Keratinocyte (primary cell): Measurements from ENCODE around the gene CUBN. TPM values are rescaled to one million over a fixed set of nuclear protein-coding genes. Genes with fewer than 3 reads are reported as not detected.

Experiments
- DNase-seq: peaks from one replicate; pipeline ENCODE4 v3.0.0-alpha.2; 2011; ENCODE audit warnings: low read depth, missing footprints, low spot score
- FAIRE-seq: peaks from 2 replicates; lab custom pipeline; 2011; peaks lifted over from hg19 to GRCh38; lab: Jason Lieb, UNC
- H2AFZ ChIP-seq: 2 replicates; pipeline ENCODE4 v1.6.0; 2012; ENCODE audit warnings: low read length, control low read depth, inconsistent platforms; ENCODE audit not compliant: control insufficient read depth
- H3K27ac ChIP-seq: 2 replicates; pipeline ENCODE4 v1.5.1; 2011; ENCODE audit warnings: low read length; ENCODE audit not compliant: control insufficient read depth, insufficient read depth
- H3K27me3 ChIP-seq: 3 replicates; pipeline ENCODE4 v1.6.0; 2011; ENCODE audit warnings: low read length; ENCODE audit not compliant: control insufficient read depth, insufficient read depth; ENCODE audit errors: extremely low read depth
- H3K36me3 ChIP-seq, 2 experiments: 2 replicates in 1 of 2; 3 replicates in 1 of 2; pipeline ENCODE4 v1.5.1; 2011; ENCODE audit warnings: low read length in 2 of 2, mild to moderate bottlenecking in 1 of 2; ENCODE audit not compliant: control insufficient read depth in 2 of 2, insufficient read depth in 2 of 2; ENCODE audit errors: extremely low read depth in 1 of 2
- H3K4me1 ChIP-seq: 3 replicates; pipeline ENCODE4 v1.5.1; 2011; ENCODE audit warnings: low read length; ENCODE audit not compliant: control insufficient read depth, insufficient read depth; ENCODE audit errors: extremely low read depth
- H3K4me2 ChIP-seq: 3 replicates; pipeline ENCODE4 v1.6.0; 2011; ENCODE audit warnings: low read depth, low read length; ENCODE audit not compliant: control insufficient read depth, insufficient read depth; ENCODE audit errors: extremely low read depth
- H3K4me3 ChIP-seq, 3 experiments: fragments of 200-600 bp in 1 of 3; sonication (generic) in 1 of 3; 2 replicates in 2 of 3; 3 replicates in 1 of 3; pipeline ENCODE4 v1.5.1; 2011 to 2016; ENCODE audit warnings: low read length in 3 of 3, mild to moderate bottlenecking in 3 of 3, control low read depth in 2 of 3, inconsistent platforms in 1 of 3, low read depth in 1 of 3, mixed read lengths in 1 of 3, mixed run types in 1 of 3, moderate library complexity in 1 of 3; ENCODE audit not compliant: control insufficient read depth in 2 of 3, insufficient read depth in 2 of 3; ENCODE audit errors: extremely low read depth in 1 of 3
- H3K79me2 ChIP-seq: 2 replicates; pipeline ENCODE4 v1.6.0; 2012; ENCODE audit warnings: low read length; ENCODE audit not compliant: control insufficient read depth, insufficient read depth
- H3K9ac ChIP-seq: 3 replicates; pipeline ENCODE4 v1.6.0; 2011; ENCODE audit warnings: low read length; ENCODE audit not compliant: control insufficient read depth, insufficient read depth; ENCODE audit errors: extremely low read depth
- H3K9me1 ChIP-seq: 3 replicates; pipeline ENCODE4 v1.6.0; 2011; ENCODE audit warnings: low read length; ENCODE audit not compliant: control insufficient read depth, insufficient read depth; ENCODE audit errors: extremely low read depth
- H3K9me3 ChIP-seq: 2 replicates; pipeline ENCODE4 v1.5.1; 2012; ENCODE audit warnings: low read depth, low read length; ENCODE audit not compliant: control insufficient read depth
- H4K20me1 ChIP-seq: 3 replicates; pipeline ENCODE4 v1.6.0; 2011; ENCODE audit warnings: low read length; ENCODE audit not compliant: control insufficient read depth, insufficient read depth; ENCODE audit errors: extremely low read depth
- EZH2 ChIP-seq: IDR thresholded peaks from one replicate; pipeline ENCODE4 v1.6.1; 2012; ENCODE audit warnings: inconsistent platforms, mild to moderate bottlenecking, low read length, moderate library complexity
- dilution Hi-C: fragments of 300-500 bp; cut with MboI; formaldehyde crosslinking; loops from one replicate; pipeline ENCODE4 v1.7.0; 2020; ENCODE audit warnings: low sequenced_read_pairs; ENCODE audit not compliant: extremely low pct_ligation_motif_present
- polyA plus RNA-seq, 5 experiments: library from polyadenylated mRNA; depleted of rRNA in 3 of 5; stranded (reverse) in 3 of 5; stranded (forward) in 1 of 5; unstranded in 1 of 5; fragments of >200 nt; gene quantifications; 1 replicate in 1 of 5; 2 replicates in 3 of 5; 3 replicates in 1 of 5; pipeline versions ENCODE4 v1.2.1 to v1.2.3, GENCODE V29; 2011 to 2012; ENCODE audit warnings: missing spikeins in 2 of 5, low read depth in 1 of 5, low replicate concordance in 1 of 5
- TF ChIP-seq, protein P1 (sequence below), 3 experiments: IDR thresholded peaks in 1 of 3; conservative IDR thresholded peaks in 1 of 3; optimal IDR thresholded peaks in 1 of 3; 2 replicates in 2 of 3; 3 replicates in 1 of 3; pipeline versions ENCODE3 to v1.5.1; 2011; ENCODE audit warnings: low read length in 3 of 3, mild to moderate bottlenecking in 3 of 3, moderate library complexity in 2 of 3, control low read depth in 1 of 3, inconsistent platforms in 1 of 3; ENCODE audit not compliant: insufficient read depth in 2 of 3; ENCODE audit errors: extremely low read depth in 1 of 3

Gene CUBN
- polyA plus RNA-seq, 1 donor (not counting 4 experiments of a cell fraction or from before 2014, with no cell fraction given) = 0.07 TPM

DNA sequence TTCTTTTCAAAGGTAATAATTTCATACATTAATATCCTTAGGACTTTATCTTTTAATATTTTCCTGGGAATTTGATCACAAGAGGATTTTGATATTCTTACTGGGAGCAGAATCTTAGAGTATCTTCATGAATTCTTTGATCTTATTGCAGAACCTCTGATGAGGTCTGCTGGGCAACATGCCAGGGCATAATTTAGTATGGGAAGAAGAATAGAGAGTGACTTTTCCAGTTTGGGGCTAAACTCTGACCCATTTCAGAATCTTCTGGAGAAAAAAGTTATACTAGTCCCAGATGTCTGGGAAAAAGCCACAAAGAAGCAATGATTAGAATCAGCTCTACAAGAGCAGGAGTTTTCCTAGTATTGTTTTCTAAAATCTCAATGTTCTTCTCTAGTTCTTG lies 284.4 kb downstream of the CUBN start:
- FAIRE-seq (no peak), DNase-seq (no peak)
- Histone ChIP-seq H3K79me2 (no peaks in the 10 kb centered on the region), H3K36me3 (no peaks in the 10 kb centered on the region), H3K9me3 (no peaks in the 10 kb centered on the region), H3K9ac (no peak overlapping the region), H3K4me1 (peaks cover 9% of the 10 kb centered on the region), H2AFZ (no peak overlapping the region), H3K27me3 (no peaks in the 10 kb centered on the region), H4K20me1 (no peaks in the 10 kb centered on the region), H3K4me2 (no peak overlapping the region), H3K4me3 (no peak overlapping the region), H3K9me1 (no peaks in the 10 kb centered on the region), H3K27ac (no peak overlapping the region)
- dilution Hi-C loops = no loop called here
- TF ChIP-seq EZH2 = no peak
- TF ChIP-seq, protein P1, sequence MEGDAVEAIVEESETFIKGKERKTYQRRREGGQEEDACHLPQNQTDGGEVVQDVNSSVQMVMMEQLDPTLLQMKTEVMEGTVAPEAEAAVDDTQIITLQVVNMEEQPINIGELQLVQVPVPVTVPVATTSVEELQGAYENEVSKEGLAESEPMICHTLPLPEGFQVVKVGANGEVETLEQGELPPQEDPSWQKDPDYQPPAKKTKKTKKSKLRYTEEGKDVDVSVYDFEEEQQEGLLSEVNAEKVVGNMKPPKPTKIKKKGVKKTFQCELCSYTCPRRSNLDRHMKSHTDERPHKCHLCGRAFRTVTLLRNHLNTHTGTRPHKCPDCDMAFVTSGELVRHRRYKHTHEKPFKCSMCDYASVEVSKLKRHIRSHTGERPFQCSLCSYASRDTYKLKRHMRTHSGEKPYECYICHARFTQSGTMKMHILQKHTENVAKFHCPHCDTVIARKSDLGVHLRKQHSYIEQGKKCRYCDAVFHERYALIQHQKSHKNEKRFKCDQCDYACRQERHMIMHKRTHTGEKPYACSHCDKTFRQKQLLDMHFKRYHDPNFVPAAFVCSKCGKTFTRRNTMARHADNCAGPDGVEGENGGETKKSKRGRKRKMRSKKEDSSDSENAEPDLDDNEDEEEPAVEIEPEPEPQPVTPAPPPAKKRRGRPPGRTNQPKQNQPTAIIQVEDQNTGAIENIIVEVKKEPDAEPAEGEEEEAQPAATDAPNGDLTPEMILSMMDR (optimal IDR thresholded peaks at IDR 0.05 in 1 of 3, IDR thresholded peaks at IDR 0.05 in 1 of 3, conservative IDR thresholded peaks at IDR 0.05 in 1 of 3; ENCODE audit: extremely low read depth in 1 of 3, insufficient read depth in 2 of 3, low read length in 3 of 3) = no peak

DNA sequence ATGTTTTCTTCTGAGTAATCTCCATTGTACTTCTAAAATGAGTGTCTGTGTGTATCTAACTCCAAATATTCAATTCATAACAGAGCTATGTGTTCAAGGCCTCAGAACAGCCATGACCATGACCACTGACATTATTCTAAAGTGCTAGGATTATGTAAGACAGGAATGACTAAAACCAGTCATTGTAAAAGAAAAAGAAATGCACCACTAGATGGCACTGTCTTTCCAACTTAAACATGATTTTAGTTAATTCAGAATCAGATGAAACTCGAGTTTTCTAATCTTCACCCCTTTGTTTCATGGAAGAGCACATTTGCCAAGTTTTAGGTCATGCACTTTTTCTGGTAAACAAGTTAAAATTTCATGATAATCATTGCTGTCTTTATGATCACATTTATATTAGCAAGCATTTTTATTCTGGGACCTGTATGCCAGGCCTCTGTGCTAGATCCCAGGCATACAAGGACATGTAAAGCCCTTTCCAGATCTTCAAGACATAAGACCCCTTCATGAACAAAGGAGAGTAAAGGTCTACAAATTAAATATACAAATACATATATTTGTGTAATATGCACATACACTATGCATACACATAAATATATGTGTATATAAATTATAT lies 286.2 kb downstream of the CUBN start:
- Histone ChIP-seq H3K9me1 (no peaks in the 10 kb centered on the region), H3K9me3 (no peaks in the 10 kb centered on the region), H2AFZ (no peak overlapping the region), H3K4me3 (no peak overlapping the region), H4K20me1 (no peaks in the 10 kb centered on the region), H3K4me2 (no peak overlapping the region), H3K27me3 (no peaks in the 10 kb centered on the region), H3K9ac (no peak overlapping the region), H3K27ac (no peak overlapping the region), H3K4me1 (peaks cover under 1% of the 10 kb centered on the region), H3K36me3 (no peaks in the 10 kb centered on the region), H3K79me2 (no peaks in the 10 kb centered on the region)
- FAIRE-seq (peak; percentile 63), DNase-seq (no peak)
- dilution Hi-C loops = no loop called here
- TF ChIP-seq, protein P1 (optimal IDR thresholded peaks at IDR 0.05 in 1 of 3, IDR thresholded peaks at IDR 0.05 in 1 of 3, conservative IDR thresholded peaks at IDR 0.05 in 1 of 3; ENCODE audit: extremely low read depth in 1 of 3, insufficient read depth in 2 of 3, low read length in 3 of 3) = peak in 2 of 3 experiments; percentile 9 to 45
- TF ChIP-seq EZH2 = no peak
